ENCODE measurements around the gene HSFX3.
A peak's percentile ranks its signal among the peaks of the same experiment; 100 is the strongest.
"Not testable (repeated sequence)": the region's sequence is repeated elsewhere in the genome, so short reads cannot be mapped to it uniquely, and the experiment has no call there.

Gene HSFX3

DNA sequence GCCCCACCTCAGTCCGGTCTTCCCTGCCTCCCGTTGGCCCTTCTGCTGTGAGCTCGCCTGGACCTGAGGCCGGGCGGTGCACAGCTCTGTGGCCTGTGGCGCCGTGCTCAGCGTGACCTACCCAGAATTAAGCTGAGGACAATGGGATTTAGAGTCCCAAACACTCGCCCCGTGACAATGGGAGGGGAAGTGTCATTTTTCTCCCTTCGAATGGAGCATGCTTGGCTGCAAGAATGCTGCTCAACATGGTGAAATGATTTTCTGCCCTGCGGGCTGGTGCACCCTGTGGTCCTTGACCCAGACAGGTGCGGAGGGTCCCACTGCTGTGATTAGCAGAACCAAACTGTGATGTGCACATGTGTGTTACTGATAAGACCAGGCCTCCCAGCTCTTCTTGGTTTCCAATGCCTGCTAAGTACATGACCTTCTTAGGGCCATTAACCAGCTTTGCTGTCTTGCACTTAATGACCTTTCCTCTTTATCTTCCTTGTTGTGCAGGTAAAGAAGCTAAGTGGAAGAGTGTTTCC, 8.1 kb downstream of the HSFX3 start:
- in situ Hi-C loops (cut with HindIII; ENCODE audit: low pct_ligation_motif_present, low sequenced_read_pairs) = no loop called here

DNA sequence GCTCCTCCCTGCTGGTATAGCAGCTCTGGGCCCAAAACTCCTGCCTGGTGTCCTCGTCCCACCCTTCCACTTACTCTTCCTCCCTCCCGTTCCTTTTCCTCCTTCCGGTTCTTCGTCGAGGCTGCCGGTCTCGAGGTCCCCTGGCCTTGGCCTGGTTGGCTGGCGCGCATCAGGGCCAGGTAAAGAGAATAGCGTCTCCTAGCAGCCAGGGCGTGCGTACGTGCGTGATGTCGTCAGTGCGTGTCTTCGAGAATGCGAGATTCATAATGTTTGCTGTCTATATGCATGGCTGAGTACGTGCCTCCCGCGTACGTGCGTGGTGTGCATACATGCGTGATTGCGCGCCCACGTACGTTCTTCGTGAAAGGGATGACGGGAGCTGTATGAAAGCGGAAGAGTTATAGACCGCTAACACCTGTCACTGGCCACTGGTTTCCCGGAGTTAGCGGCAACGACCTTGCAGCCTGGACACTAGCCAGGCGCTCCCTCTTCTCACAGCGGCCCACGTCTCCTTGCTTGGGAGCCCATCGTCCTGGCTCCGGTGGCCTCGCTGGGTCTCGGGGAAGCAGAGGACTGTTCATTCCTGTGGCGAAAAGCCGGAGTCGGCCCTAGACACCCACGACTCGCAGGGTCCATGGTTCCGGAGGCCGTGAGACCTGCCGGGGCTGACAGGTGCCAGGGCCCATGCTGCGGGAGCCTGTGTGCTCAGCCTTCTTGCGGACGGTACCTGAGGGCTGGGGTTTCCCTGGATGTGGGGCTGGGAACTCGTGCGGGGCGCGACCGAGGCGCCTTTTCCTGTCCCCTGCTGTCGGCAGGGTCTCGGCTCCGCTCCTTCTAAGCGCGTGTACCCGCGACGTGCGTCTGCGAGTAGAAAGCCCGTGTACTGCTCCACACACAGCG, 8.9 kb downstream of the HSFX3 start, which contains the start of gene EOLA1:
Gene EOLA1 (plus strand): TSS at position 392 of the 900 bp plus-strand sequence. CDS start 4,619 bp downstream, outside the sequence.
- peak; percentile 95 for DNase-seq
- no peaks in the 10 kb centered on the region for H3K36me3 ChIP-seq (replicated peaks)
- no peaks in the 10 kb centered on the region for H3K27me3 ChIP-seq (replicated peaks)
- in situ Hi-C loops (cut with HindIII; ENCODE audit: low pct_ligation_motif_present, low sequenced_read_pairs) = no loop called here
- H3K27ac ChIP-seq = peak within 1 kb of the TSS; percentile 99
- TF ChIP-seq, protein P1, sequence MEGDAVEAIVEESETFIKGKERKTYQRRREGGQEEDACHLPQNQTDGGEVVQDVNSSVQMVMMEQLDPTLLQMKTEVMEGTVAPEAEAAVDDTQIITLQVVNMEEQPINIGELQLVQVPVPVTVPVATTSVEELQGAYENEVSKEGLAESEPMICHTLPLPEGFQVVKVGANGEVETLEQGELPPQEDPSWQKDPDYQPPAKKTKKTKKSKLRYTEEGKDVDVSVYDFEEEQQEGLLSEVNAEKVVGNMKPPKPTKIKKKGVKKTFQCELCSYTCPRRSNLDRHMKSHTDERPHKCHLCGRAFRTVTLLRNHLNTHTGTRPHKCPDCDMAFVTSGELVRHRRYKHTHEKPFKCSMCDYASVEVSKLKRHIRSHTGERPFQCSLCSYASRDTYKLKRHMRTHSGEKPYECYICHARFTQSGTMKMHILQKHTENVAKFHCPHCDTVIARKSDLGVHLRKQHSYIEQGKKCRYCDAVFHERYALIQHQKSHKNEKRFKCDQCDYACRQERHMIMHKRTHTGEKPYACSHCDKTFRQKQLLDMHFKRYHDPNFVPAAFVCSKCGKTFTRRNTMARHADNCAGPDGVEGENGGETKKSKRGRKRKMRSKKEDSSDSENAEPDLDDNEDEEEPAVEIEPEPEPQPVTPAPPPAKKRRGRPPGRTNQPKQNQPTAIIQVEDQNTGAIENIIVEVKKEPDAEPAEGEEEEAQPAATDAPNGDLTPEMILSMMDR (IDR thresholded peaks at IDR 0.05; ENCODE audit: low read depth, low read length, missing control alignments) = no peak
- H3K4me3 ChIP-seq (ENCODE audit: low read depth, low read length) = peak within 1 kb of the TSS; percentile 68

More for the DNA sequence above, 8.1 kb downstream of the HSFX3 start:
- Histone ChIP-seq H3K36me3 (replicated peaks) (no peaks in the 10 kb centered on the region), H3K27ac (peak overlapping the region; percentile 99), H3K27me3 (replicated peaks) (no peaks in the 10 kb centered on the region), H3K4me3 (ENCODE audit: low read depth, low read length) (peak overlapping the region; percentile 68)
- TF ChIP-seq, protein P1 (IDR thresholded peaks at IDR 0.05; ENCODE audit: low read depth, low read length, missing control alignments) = no peak
- no peak for DNase-seq

DNA sequence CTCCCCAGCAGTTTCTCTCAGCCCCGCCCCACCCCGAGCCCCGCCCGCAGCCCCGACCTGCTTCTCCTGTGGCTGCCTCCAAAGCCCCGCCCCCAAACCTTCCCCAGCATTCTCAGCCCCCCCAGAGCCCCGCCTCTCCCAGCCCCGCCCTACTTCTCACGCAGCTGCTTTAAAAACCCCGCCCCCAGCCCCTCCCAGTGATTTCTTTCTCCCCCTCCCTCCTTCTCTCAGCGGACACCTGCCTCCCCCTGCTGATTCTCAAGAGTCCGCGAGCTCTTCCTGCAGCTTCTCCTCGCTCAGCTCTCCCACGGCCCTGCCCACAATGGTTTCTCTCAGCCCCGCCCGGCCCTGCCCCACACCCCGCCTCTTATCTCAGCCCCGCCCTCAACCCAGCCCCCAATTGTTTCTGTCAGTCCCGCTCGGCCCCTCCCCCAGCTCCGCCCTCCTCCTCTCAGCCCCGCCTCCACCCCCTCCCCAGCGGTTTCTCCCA, 9.5 kb downstream of the HSFX3 start:
- DNase-seq = peak; percentile 81
- Histone ChIP-seq H3K36me3 (replicated peaks) (no peaks in the 10 kb centered on the region), H3K27me3 (replicated peaks) (no peaks in the 10 kb centered on the region), H3K27ac (peak overlapping the region; percentile 99), H3K4me3 (ENCODE audit: low read depth, low read length) (peak overlapping the region; percentile 68)
- in situ Hi-C loops (cut with HindIII; ENCODE audit: low pct_ligation_motif_present, low sequenced_read_pairs) = no loop called here
- TF ChIP-seq, protein P1 (IDR thresholded peaks at IDR 0.05; ENCODE audit: low read depth, low read length, missing control alignments) = no peak

DNA sequence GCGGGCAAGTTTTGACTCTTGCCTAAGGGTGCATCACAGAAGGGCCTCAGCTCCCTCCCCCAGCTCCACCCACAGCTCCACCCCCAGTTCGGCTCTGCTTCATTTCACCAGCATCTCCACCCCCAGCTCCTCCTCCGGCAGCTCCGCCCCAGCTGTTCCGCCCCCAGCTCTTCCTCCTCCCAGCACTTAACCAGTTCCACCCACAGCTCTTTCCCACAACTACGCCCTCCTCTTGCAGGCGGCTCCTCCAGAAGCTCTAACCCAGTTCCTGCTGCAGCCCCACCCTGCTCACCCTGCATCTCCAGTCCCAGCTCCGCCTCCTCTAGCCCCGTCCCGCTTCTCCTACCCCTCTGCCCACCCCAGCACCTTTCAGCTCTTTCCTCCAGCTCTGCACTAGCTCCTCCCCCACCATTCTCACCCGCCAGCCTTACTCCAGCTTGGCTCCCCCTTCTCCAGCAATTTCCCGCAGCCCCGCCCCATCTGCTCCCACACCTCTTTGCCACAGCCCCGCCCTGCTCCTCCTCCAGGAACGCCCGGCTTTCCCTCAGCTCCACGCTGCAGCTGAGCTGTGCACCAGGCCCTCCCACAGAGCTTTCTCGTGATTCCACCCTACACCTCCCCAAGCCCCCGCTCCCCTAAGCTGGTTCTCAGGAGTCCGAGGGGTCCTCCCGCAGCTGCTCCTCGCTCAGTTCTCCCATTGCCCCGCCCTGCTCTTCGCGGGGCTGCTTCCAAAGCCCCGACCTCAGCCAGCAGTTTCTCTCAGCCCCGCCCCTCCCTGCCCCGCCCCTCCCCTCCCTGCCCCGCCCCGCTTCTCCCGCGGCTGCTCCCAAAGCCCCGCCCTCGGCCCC, 10.2 kb downstream of the HSFX3 start:
- H3K27ac ChIP-seq = peak overlapping the region; percentile 68
- peak overlapping the region; percentile 54 for H3K4me3 ChIP-seq (ENCODE audit: low read depth, low read length)
- H3K36me3 ChIP-seq (replicated peaks) = no peaks in the 10 kb centered on the region
- peak; percentile 86 for DNase-seq
- TF ChIP-seq, protein P1 (IDR thresholded peaks at IDR 0.05; ENCODE audit: low read depth, low read length, missing control alignments) = no peak
- in situ Hi-C loops (cut with HindIII; ENCODE audit: low pct_ligation_motif_present, low sequenced_read_pairs) = no loop called here
- H3K27me3 ChIP-seq (replicated peaks) = no peaks in the 10 kb centered on the region

DNA sequence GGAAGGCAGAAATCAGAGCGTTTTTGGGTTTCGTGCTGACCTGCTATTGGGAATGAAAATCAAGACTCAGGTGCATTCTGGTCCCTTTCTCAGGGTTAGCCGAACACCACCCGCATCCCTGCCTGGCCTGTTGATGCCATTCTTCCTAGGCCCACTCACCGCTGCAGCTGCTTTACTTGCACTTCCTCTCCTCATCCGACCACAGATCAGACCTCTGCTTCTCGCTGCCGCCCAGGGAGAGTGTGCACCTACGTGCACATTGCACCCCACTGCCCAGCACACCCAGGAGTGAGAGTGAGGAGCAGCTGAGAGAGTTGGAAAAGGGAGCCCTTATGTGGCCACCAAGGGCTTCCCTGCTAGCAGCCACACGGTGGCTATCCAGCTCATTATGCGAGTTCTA, 12.2 kb downstream of the HSFX3 start:
- in situ Hi-C loops (cut with HindIII; ENCODE audit: low pct_ligation_motif_present, low sequenced_read_pairs); DNase-seq; H3K27me3 ChIP-seq (replicated peaks); H3K36me3 ChIP-seq (replicated peaks); H3K4me3 ChIP-seq (ENCODE audit: low read depth, low read length); H3K27ac ChIP-seq: not testable (repeated sequence)

DNA sequence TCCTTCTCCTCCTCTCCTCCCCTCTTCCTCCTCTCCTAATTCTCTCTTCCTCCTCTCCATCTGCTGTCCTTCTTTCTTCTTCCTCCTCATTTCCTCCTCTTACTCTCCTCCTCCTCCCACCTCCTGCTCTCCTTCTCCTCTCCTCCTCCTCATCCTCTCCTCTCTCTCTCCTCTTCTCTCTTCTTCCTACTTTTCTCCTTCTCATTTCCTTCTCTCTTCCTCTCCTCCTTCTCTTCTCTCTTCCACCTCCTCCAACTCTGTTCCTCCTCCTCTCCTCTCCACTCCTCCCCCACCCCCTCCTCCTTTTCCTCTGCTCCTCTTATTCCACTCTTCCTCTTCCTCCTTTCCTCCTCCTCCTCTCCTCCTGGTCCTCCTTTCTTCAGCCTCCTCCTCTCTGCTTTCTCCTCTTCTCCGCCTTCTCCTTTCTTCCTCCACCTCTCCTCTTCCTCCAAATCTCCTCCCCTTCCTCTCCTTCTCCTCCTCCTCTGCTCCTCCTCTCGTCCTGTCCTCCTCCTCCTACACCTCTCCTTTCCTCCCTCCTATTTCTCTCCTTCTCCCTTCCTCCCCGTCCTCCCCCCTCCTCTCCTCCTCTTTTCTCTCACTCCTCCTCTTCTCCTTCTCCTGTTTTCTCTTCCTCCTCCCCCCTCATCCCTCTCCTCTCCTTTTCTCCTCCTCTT, 14.7 kb downstream of the HSFX3 start:
- H3K27ac ChIP-seq; DNase-seq; in situ Hi-C loops (cut with HindIII; ENCODE audit: low pct_ligation_motif_present, low sequenced_read_pairs); H3K36me3 ChIP-seq (replicated peaks); H3K27me3 ChIP-seq (replicated peaks); H3K4me3 ChIP-seq (ENCODE audit: low read depth, low read length): not testable (repeated sequence)

DNA sequence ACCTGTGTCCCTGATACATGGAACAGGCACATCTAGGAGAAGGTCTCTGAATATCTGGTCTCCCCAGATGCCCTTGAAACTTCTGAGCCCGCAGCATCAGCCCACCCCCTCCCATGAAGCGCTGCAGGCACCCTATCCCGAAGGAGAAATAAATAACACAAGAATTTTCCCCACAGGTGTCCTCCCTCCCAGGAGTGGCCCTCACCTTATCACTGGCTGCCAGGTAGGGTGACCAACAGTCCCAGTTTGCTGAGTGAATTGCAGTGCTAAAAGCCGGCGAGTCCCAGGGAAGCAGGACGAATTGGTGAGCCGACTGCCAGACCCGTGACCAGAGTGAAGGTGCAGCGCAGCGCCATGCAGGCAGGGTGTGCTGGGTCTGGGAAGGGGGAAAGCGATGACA, 15.7 kb downstream of the HSFX3 start:
- H3K27ac ChIP-seq; in situ Hi-C loops (cut with HindIII; ENCODE audit: low pct_ligation_motif_present, low sequenced_read_pairs); DNase-seq; H3K36me3 ChIP-seq (replicated peaks); H3K27me3 ChIP-seq (replicated peaks); H3K4me3 ChIP-seq (ENCODE audit: low read depth, low read length): not testable (repeated sequence)

DNA sequence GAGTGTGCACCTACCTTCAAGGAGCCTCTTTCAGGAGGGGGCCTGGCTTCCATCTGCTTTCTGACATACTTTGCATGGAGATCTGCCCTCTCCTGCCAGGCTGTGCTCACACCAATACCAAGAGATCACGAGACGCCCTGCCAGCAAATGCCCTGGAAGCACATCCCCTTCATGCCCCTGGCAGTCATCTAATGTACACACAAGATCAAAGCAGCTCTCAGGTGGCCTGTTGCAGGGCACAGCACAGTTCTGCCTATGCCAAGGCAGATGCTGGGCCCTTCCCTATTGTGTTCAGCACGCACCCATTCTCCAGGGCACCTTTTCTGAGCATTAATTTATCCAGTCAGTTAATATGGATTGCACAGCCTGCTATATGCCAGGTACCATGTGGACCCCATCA, 16.9 kb downstream of the HSFX3 start:
- in situ Hi-C loops (cut with HindIII; ENCODE audit: low pct_ligation_motif_present, low sequenced_read_pairs); H3K27ac ChIP-seq; H3K36me3 ChIP-seq (replicated peaks); H3K4me3 ChIP-seq (ENCODE audit: low read depth, low read length); DNase-seq; H3K27me3 ChIP-seq (replicated peaks): not testable (repeated sequence)
